H1 (cell line): Measurements from ENCODE around the gene DOCK3. TPM values are rescaled to one million over a fixed set of nuclear protein-coding genes. Genes with fewer than 3 reads are reported as not detected.

Experiments used
- CHD1 ChIP-seq: IDR thresholded peaks from 2 replicates; pipeline ENCODE4 v1.6.1; 2012; ENCODE audit warnings: low read depth, low read length, improper control_type of control experiment
- RNF2 ChIP-seq: fragments of 200-900, 300-1000 bp; sonication (generic); IDR thresholded peaks from 2 replicates; pipeline ENCODE4 v1.7.1; 2016; ENCODE audit warnings: borderline replicate concordance, low read depth, mild to moderate bottlenecking, antibody characterized with exemption, low read length; ENCODE audit not compliant: poor library complexity, severe bottlenecking; ENCODE audit errors: missing control alignments
- RXRA ChIP-seq: IDR thresholded peaks from 2 replicates; pipeline ENCODE4 v1.6.1; 2011; ENCODE audit warnings: low read depth, mild to moderate bottlenecking, low read length, moderate library complexity; ENCODE audit not compliant: insufficient read depth
- polyA plus RNA-seq, 7 experiments: library from polyadenylated mRNA; depleted of rRNA in 3 of 7; stranded (reverse) in 5 of 7; unstranded in 2 of 7; fragments of >200 nt in 5 of 7; fragments of 200-250 nt in 2 of 7; gene quantifications; 1 replicate in 5 of 7; 2 replicates in 1 of 7; 4 replicates in 1 of 7; pipeline versions ENCODE4 v1.2.1 to v1.2.3, GENCODE V29; 2011 to 2013; ENCODE audit warnings: missing spikeins in 2 of 7, mixed read lengths in 2 of 7
- total RNA-seq: library from RNA; stranded (reverse); fragmentation: NEBNext Ultra II Directional; extraction: Animal tissue kit (Norgen Biotek cat#: 25700); gene quantifications from 2 replicates; pipeline ENCODE4 v1.2.1, GENCODE V29; 2021

Gene DOCK3
- total and polyA plus RNA-seq, 2 of the 8 experiments (the other 6 are each of a cell fraction or from before 2014, with no cell fraction given): 2.7 to 5.0 TPM

DNA sequence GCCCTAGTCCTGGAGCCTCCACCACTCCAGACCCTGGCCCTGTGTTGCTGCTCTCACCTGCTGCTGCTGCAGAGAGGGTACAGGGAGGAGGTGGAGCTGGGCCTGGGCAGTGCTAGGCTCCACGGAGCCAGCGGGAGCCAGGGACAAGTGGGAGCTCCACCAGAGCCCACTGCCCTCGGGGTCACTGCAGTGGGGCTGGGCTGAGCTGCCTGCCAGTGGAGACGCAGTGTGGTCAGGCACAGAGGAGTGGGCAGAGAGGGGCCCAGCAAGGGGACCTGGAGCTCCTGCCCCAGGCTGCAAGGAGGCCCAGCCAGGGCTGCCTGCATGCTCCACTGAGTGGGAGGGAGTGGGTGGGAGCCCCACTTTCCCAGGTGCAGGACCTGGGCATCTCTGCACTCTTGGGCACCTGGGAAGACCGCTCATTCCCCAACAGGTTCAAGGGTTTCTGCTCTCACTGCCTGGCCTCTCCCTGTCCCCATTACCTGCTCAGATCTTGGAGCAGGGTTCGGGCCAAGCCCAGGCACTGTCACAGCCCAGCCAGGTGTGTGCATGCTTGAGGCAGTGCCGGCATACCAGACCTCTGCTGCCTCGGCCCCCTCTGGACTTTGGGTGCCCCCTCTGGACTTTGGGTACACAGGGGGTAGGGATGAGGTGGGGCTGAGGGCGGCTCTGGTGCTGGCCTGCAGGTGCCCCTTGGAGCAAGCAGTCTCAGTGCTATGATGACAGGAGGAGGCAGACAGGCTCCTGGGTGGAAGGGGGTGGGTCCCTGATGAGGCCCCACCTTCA, 308.0 kb downstream of the DOCK3 start (continued):
- TF ChIP-seq CHD1 (no peak), RXRA (no peak), RNF2 (no peak)
- TF ChIP-seq, all 59 proteins: peak for 0
